ENCODE measurements around the gene PFKP. TPM values are rescaled to one million over a fixed set of nuclear protein-coding genes. Genes with fewer than 3 reads are reported as not detected.

Gene PFKP
- total RNA-seq, 4 donors from 2014 or later, result 22.9 to 74.5 (median 43.8) TPM

- no peak for DNase-seq
- no peaks in the 10 kb centered on the region for H3K27me3 ChIP-seq
- H3K4me3 ChIP-seq, result peak overlapping the region; percentile 55 to 65
- H3K4me1 ChIP-seq, result peaks cover 0 to 6% of the 10 kb centered on the region in 2 donors
- peak overlapping the region; percentile 70 to 75 for H3K27ac ChIP-seq
- intact Hi-C loops (cut with DNase I; ENCODE audit: low total_unique reads), result no loop called here
- H3K36me3 ChIP-seq, result no peaks in the 10 kb centered on the region
- TF ChIP-seq, protein P1, sequence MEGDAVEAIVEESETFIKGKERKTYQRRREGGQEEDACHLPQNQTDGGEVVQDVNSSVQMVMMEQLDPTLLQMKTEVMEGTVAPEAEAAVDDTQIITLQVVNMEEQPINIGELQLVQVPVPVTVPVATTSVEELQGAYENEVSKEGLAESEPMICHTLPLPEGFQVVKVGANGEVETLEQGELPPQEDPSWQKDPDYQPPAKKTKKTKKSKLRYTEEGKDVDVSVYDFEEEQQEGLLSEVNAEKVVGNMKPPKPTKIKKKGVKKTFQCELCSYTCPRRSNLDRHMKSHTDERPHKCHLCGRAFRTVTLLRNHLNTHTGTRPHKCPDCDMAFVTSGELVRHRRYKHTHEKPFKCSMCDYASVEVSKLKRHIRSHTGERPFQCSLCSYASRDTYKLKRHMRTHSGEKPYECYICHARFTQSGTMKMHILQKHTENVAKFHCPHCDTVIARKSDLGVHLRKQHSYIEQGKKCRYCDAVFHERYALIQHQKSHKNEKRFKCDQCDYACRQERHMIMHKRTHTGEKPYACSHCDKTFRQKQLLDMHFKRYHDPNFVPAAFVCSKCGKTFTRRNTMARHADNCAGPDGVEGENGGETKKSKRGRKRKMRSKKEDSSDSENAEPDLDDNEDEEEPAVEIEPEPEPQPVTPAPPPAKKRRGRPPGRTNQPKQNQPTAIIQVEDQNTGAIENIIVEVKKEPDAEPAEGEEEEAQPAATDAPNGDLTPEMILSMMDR (IDR thresholded peaks at IDR 0.05), result no peak
- TF ChIP-seq POLR2A (IDR thresholded peaks at IDR 0.05), result no peak
- H3K9me3 ChIP-seq, result no peaks in the 10 kb centered on the region
Measured at GRCh38 chr10:3068968-3069737, 1.8 kb downstream of the PFKP start.

DNA sequence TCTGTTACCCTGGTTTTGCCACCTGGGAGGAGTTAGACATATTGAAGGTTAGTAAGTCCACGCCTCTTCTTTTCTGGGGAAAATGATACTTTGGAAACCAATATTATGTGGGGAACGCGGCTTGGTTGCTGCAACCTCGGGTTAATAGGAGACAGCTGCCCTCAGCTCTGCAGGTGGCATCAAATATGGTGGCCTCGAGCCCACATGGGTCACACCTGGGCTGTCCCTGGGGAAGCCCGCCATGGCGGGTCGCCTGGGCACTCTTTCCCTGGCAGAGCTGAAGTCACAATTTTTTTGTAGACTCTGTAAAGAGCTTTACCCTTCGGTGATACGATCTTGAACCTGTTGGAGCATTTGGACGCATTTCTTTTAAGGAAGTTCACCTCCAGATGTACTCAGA lies 2.5 kb downstream of the PFKP start:
- TF ChIP-seq POLR2A (IDR thresholded peaks at IDR 0.05), result no peak
- TF ChIP-seq, protein P1 (IDR thresholded peaks at IDR 0.05), result no peak
- Histone ChIP-seq H3K9me3 (no peaks in the 10 kb centered on the region), H3K36me3 (no peaks in the 10 kb centered on the region), H3K4me3 (no peak overlapping the region), H3K4me1 (peaks cover 0 to 6% of the 10 kb centered on the region in 2 donors), H3K27me3 (no peaks in the 10 kb centered on the region), H3K27ac (no peak overlapping the region)
- intact Hi-C loops (cut with DNase I; ENCODE audit: low total_unique reads), result loop anchor here (10.0 kb wide), 1 partner anchor 95 kb away; no protein-coding TSS in a partner anchor
- DNase-seq, result no peak

- no peak overlapping the region for H3K4me3 ChIP-seq
- peaks cover 0 to 6% of the 10 kb centered on the region in 2 donors for H3K4me1 ChIP-seq
- no peak overlapping the region for H3K27ac ChIP-seq
- no peak for DNase-seq
- H3K9me3 ChIP-seq, result no peaks in the 10 kb centered on the region
- H3K27me3 ChIP-seq, result no peaks in the 10 kb centered on the region
- H3K36me3 ChIP-seq, result no peaks in the 10 kb centered on the region
- TF ChIP-seq, protein P1 (IDR thresholded peaks at IDR 0.05), result no peak
- intact Hi-C loops (cut with DNase I; ENCODE audit: low total_unique reads), result loop anchor here (10.0 kb wide), 1 partner anchor 93 kb away; no protein-coding TSS in a partner anchor
Measured at GRCh38 chr10:3071405-3072198, 4.3 kb downstream of the PFKP start.

DNA sequence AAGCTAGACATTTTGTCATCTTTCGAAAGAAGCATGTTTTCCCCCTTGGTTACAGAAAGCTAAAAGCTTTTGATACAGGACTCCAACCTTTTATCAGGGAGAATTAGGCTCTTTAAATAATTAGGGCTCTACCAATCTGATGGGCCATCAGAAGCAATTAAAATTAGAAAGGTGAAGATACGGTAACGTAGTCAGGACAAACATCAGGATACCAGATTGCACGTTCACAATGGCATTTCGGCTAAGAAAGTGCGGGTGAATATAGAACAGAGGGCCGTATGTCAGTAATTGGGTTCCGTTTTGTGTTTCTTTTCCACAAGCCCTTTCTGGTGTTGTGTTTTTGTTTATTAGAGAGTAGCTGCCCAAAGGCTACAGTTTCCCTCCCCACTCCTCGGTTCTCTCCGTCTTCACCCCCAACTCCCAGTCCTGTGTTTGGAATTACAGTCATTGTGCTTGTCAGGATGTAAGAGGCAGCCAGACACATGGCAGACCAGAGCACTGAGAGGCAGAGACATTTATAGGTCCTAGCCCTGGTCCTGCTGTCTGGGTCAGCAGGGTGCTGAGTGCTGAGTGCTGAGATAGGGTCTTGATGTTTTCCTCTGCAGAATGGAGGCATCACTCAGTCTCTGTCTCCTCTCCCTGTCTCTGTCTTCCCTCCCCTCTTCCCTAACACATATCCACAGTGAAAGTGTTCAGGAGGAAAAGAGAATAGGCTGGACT lies 5.5 kb downstream of the PFKP start:
- H3K9me3 ChIP-seq, result no peaks in the 10 kb centered on the region
- DNase-seq, result no peak
- no peaks in the 10 kb centered on the region for H3K36me3 ChIP-seq
- no peak for TF ChIP-seq POLR2A (IDR thresholded peaks at IDR 0.05)
- TF ChIP-seq, protein P1 (IDR thresholded peaks at IDR 0.05), result no peak
- H3K4me3 ChIP-seq, result no peak overlapping the region
- no peak overlapping the region for H3K27ac ChIP-seq
- H3K4me1 ChIP-seq, result peaks cover 0 to 6% of the 10 kb centered on the region in 2 donors
- no peaks in the 10 kb centered on the region for H3K27me3 ChIP-seq
- intact Hi-C loops (cut with DNase I; ENCODE audit: low total_unique reads), result loop anchor here (10.0 kb wide), 1 partner anchor 92 kb away; no protein-coding TSS in a partner anchor
